H1 (cell line): Measurements from ENCODE around the gene PRRT2. TPM values are rescaled to one million over a fixed set of nuclear protein-coding genes. Genes with fewer than 3 reads are reported as not detected.

Experiments
- BACH1 ChIP-seq: IDR thresholded peaks from 2 replicates; pipeline ENCODE4 v1.6.1; 2012; ENCODE audit warnings: low read length, improper control_type of control experiment
- CBX5 ChIP-seq: fragments of 300-800, 300-1000 bp; sonication (generic); IDR thresholded peaks from 2 replicates; pipeline ENCODE4 v1.7.1; 2016; ENCODE audit warnings: antibody characterized with exemption, low read length, low read depth
- CBX8 ChIP-seq: fragments of 300-800, 300-1000 bp; sonication (generic); IDR thresholded peaks from 2 replicates; pipeline ENCODE4 v1.7.1; 2016; ENCODE audit warnings: low read depth, low read length, borderline replicate concordance
- CEBPB ChIP-seq: IDR thresholded peaks from 2 replicates; pipeline ENCODE4 v1.6.1; 2012; ENCODE audit warnings: low read depth, low read length
- CTBP2 ChIP-seq: IDR thresholded peaks from 2 replicates; pipeline ENCODE4 v1.7.0; 2011; ENCODE audit warnings: borderline replicate concordance, mild to moderate bottlenecking, moderate library complexity, mixed read lengths, low read length; ENCODE audit not compliant: insufficient read depth, insufficient read length
- GABPA ChIP-seq: IDR thresholded peaks from 2 replicates; pipeline ENCODE4 v1.6.1; 2011; ENCODE audit warnings: mild to moderate bottlenecking, low read length, moderate library complexity, borderline replicate concordance; ENCODE audit not compliant: insufficient read depth
- GTF2F1 ChIP-seq: IDR thresholded peaks from 2 replicates; pipeline ENCODE4 v1.6.1; 2012; ENCODE audit warnings: low read depth, low read length, improper control_type of control experiment, borderline replicate concordance
- HDAC6 ChIP-seq: IDR thresholded peaks from one replicate; pipeline ENCODE4 v1.7.1; 2012; ENCODE audit warnings: low read depth, mild to moderate bottlenecking, inconsistent platforms, low read length, moderate library complexity
- JUN ChIP-seq: IDR thresholded peaks from 2 replicates; pipeline ENCODE4 v1.6.1; 2011; ENCODE audit warnings: low read depth, mild to moderate bottlenecking, improper control_type of control experiment, low read length
- JUND ChIP-seq: IDR thresholded peaks from 2 replicates; pipeline ENCODE4 v1.6.1; 2011; ENCODE audit warnings: mild to moderate bottlenecking, improper control_type of control experiment, low read length
- KDM1A ChIP-seq: fragments of 200-600, 300-600 bp; sonication (generic); IDR thresholded peaks from 2 replicates; pipeline ENCODE4 v1.7.1; 2016; ENCODE audit warnings: mild to moderate bottlenecking, low read length, borderline replicate concordance
- POLR2AphosphoS5 ChIP-seq: IDR thresholded peaks from 2 replicates; pipeline ENCODE4 v1.6.1; 2011; ENCODE audit warnings: low read depth, low read length
- RNF2 ChIP-seq: fragments of 200-900, 300-1000 bp; sonication (generic); IDR thresholded peaks from 2 replicates; pipeline ENCODE4 v1.7.1; 2016; ENCODE audit warnings: borderline replicate concordance, low read depth, mild to moderate bottlenecking, antibody characterized with exemption, low read length; ENCODE audit not compliant: poor library complexity, severe bottlenecking; ENCODE audit errors: missing control alignments
- SAP30 ChIP-seq: fragments of 300-600 bp; sonication (generic); IDR thresholded peaks from 2 replicates; pipeline ENCODE4 v1.7.1; 2012; ENCODE audit warnings: low read length, moderate library complexity, mild to moderate bottlenecking, inconsistent platforms; ENCODE audit not compliant: insufficient read depth, insufficient replicate concordance
- SIN3A ChIP-seq, 2 experiments: IDR thresholded peaks in 1 of 2; conservative IDR thresholded peaks in 1 of 2; 2 replicates each; pipeline ENCODE4 v1.6.1; 2011 to 2012; ENCODE audit warnings: low read length in 2 of 2, improper control_type of control experiment in 1 of 2, low read depth in 1 of 2, mild to moderate bottlenecking in 1 of 2
- SIRT6 ChIP-seq: IDR thresholded peaks from one replicate; pipeline ENCODE4 v1.7.1; 2012; ENCODE audit warnings: low read length, inconsistent platforms
- SIX5 ChIP-seq: IDR thresholded peaks from 2 replicates; pipeline ENCODE4 v1.6.1; 2011; ENCODE audit warnings: mild to moderate bottlenecking, low read depth, low read length
- SP2 ChIP-seq: IDR thresholded peaks from 2 replicates; pipeline ENCODE4 v1.6.1; 2012; ENCODE audit warnings: mild to moderate bottlenecking, low read length, inconsistent platforms
- SP4 ChIP-seq: IDR thresholded peaks from 2 replicates; pipeline ENCODE4 v1.6.1; 2012; ENCODE audit warnings: low read length, inconsistent platforms
- TCF12 ChIP-seq: IDR thresholded peaks from 2 replicates; pipeline ENCODE4 v1.6.1; 2011; ENCODE audit warnings: low read depth, mild to moderate bottlenecking, low read length
- polyA plus RNA-seq, 7 experiments: library from polyadenylated mRNA; depleted of rRNA in 3 of 7; stranded (reverse) in 5 of 7; unstranded in 2 of 7; fragments of >200 nt in 5 of 7; fragments of 200-250 nt in 2 of 7; gene quantifications; 1 replicate in 5 of 7; 2 replicates in 1 of 7; 4 replicates in 1 of 7; pipeline versions ENCODE4 v1.2.1 to v1.2.3, GENCODE V29; 2011 to 2013; ENCODE audit warnings: missing spikeins in 2 of 7, mixed read lengths in 2 of 7
- total RNA-seq: library from RNA; stranded (reverse); fragmentation: NEBNext Ultra II Directional; extraction: Animal tissue kit (Norgen Biotek cat#: 25700); gene quantifications from 2 replicates; pipeline ENCODE4 v1.2.1, GENCODE V29; 2021
- TF ChIP-seq, protein P1 (sequence below), 3 experiments: IDR thresholded peaks; 1 replicate in 2 of 3; 2 replicates in 1 of 3; pipeline versions ENCODE4 v1.5.1 to v1.6.1; 2011; ENCODE audit warnings: low read length in 3 of 3, mild to moderate bottlenecking in 3 of 3, inconsistent platforms in 2 of 3, low read depth in 1 of 3, moderate library complexity in 1 of 3; ENCODE audit not compliant: insufficient read depth in 1 of 3; ENCODE audit errors: control extremely low read depth in 1 of 3

PRRT2 gene
- total and polyA plus RNA-seq, 2 of the 8 experiments (the other 6 are each of a cell fraction or from before 2014, with no cell fraction given): 12.8 to 32.6 TPM

DNA sequence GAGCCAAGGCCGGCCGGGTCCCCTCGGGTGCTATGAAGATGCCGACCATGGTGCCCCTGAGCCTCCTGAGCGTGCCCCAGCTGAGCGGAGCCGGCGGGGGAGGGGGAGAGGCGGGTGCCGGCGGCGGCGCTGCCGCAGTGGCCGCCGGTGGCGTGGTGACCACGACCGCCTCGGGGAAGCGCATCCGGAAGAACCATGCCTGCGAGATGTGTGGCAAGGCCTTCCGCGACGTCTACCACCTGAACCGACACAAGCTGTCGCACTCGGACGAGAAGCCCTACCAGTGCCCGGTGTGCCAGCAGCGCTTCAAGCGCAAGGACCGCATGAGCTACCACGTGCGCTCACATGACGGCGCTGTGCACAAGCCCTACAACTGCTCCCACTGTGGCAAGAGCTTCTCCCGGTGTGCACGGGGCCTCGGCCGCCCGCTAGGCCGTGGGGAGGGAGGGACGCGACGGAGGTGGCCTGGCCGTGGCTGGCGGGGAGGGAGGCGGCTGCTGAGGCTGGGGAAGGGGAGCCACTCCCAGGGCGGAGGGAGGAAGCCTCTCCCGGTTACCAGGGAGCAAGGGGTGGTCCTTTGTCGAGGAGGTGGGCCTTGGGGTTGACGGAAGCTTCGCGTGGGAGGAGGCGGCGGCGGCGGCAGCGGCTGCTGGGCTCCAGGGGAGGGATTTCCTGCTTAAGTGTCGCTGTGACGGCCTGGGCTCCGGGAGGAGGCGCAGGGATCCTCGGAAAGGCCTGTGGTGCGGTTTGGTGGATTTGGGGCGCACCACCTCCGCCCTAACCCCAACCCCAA is 4.4 kb upstream of the PRRT2 start (continued):
- TF ChIP-seq, protein P1, sequence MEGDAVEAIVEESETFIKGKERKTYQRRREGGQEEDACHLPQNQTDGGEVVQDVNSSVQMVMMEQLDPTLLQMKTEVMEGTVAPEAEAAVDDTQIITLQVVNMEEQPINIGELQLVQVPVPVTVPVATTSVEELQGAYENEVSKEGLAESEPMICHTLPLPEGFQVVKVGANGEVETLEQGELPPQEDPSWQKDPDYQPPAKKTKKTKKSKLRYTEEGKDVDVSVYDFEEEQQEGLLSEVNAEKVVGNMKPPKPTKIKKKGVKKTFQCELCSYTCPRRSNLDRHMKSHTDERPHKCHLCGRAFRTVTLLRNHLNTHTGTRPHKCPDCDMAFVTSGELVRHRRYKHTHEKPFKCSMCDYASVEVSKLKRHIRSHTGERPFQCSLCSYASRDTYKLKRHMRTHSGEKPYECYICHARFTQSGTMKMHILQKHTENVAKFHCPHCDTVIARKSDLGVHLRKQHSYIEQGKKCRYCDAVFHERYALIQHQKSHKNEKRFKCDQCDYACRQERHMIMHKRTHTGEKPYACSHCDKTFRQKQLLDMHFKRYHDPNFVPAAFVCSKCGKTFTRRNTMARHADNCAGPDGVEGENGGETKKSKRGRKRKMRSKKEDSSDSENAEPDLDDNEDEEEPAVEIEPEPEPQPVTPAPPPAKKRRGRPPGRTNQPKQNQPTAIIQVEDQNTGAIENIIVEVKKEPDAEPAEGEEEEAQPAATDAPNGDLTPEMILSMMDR (IDR thresholded peaks at IDR 0.05; ENCODE audit: control extremely low read depth in 1 of 3, insufficient read depth in 1 of 3, low read depth in 1 of 3, low read length in 3 of 3): peak in 2 of 3 experiments; percentile 36 to 61; a peak in 2 of 4 replicates
- TF ChIP-seq JUN: no peak
- no peak for TF ChIP-seq HDAC6
- TF ChIP-seq SP2: no peak
- TF ChIP-seq CBX8: no peak
- no peak for TF ChIP-seq GABPA
- 0 out of 2 replicates have a peak, but pooled peaks have one; percentile 6 for TF ChIP-seq CEBPB
- peak; percentile 70 for TF ChIP-seq SAP30
- TF ChIP-seq BACH1: peak; percentile 31; the same call in 1 of the 2 replicates
- TF ChIP-seq RNF2: no peak
- TF ChIP-seq TCF12: no peak
- no peak for TF ChIP-seq SIRT6
- TF ChIP-seq CTBP2: no peak
- peak; percentile 69 to 94; a peak in 2 of 4 replicates for TF ChIP-seq SIN3A (conservative IDR thresholded peaks at IDR 0.05 in 1 of 2, IDR thresholded peaks at IDR 0.05 in 1 of 2; ENCODE audit: low read depth in 1 of 2, low read length in 2 of 2)
- 0 out of 2 replicates have a peak, but pooled peaks have one; percentile 49 for TF ChIP-seq POLR2AphosphoS5
- no peak for TF ChIP-seq SP4
- TF ChIP-seq KDM1A: peak; percentile 71; the same call in 1 of the 2 replicates
- no peak for TF ChIP-seq GTF2F1
- no peak for TF ChIP-seq SIX5
- TF ChIP-seq CBX5: no peak
- no peak for TF ChIP-seq JUND
